ENCODE measurements around the gene ZBTB20.
"Not testable (repeated sequence)": the region's sequence is repeated elsewhere in the genome, so short reads cannot be mapped to it uniquely, and the experiment has no call there.

ZBTB20 gene

GRCh38 chr3:115146418-115147328 lies at the start of gene ZBTB20:
ZBTB20 (minus strand) TSS chr3:115147288.
- DNase-seq = peak; percentile 50 to 63

- no peak for DNase-seq
Observed at GRCh38 chr3:115194476-115194875, 47.4 kb upstream of the ZBTB20 start.

GRCh38 chr3:115190747-115191146 lies 43.7 kb upstream of the ZBTB20 start:
- no peak for DNase-seq

GRCh38 chr3:115187149-115187757 lies 40.2 kb upstream of the ZBTB20 start:
- no peak for DNase-seq

- no peak for DNase-seq
Observed at GRCh38 chr3:115186351-115187148, 39.5 kb upstream of the ZBTB20 start.

- DNase-seq = not testable (repeated sequence)
Observed at GRCh38 chr3:115184859-115185572, 37.9 kb upstream of the ZBTB20 start.

- DNase-seq = not testable (repeated sequence)
Observed at GRCh38 chr3:115178930-115179329, 31.8 kb upstream of the ZBTB20 start.

- no peak for DNase-seq
Observed at GRCh38 chr3:115169808-115170207, 22.7 kb upstream of the ZBTB20 start.

GRCh38 chr3:115165701-115166100 lies 18.6 kb upstream of the ZBTB20 start:
- no peak for DNase-seq

- no peak for DNase-seq
Observed at GRCh38 chr3:115165266-115165665, 18.2 kb upstream of the ZBTB20 start.

GRCh38 chr3:115164374-115165221 lies 17.5 kb upstream of the ZBTB20 start:
- no peak for DNase-seq

GRCh38 chr3:115162759-115163158 lies 15.7 kb upstream of the ZBTB20 start:
- no peak for DNase-seq

GRCh38 chr3:115161866-115162265 lies 14.8 kb upstream of the ZBTB20 start:
- no peak for DNase-seq

- DNase-seq = no peak
Observed at GRCh38 chr3:115161168-115161834, 14.2 kb upstream of the ZBTB20 start.

- no peak for DNase-seq
Observed at GRCh38 chr3:115160295-115160694, 13.2 kb upstream of the ZBTB20 start.

GRCh38 chr3:115156046-115156654 lies 9.1 kb upstream of the ZBTB20 start:
- no peak for DNase-seq

GRCh38 chr3:115154611-115155010 lies 7.5 kb upstream of the ZBTB20 start:
- no peak for DNase-seq

- DNase-seq = no peak
Observed at GRCh38 chr3:115151921-115152320, 4.8 kb upstream of the ZBTB20 start.

GRCh38 chr3:115148142-115148790 lies 1.2 kb upstream of the ZBTB20 start:
- DNase-seq = peak in 1 of 2 experiments; percentile 8
